Right renal cortex interstitium (tissue), 3 donors: ENCODE data around the gene ACCSL. TPM values are rescaled to one million over a fixed set of nuclear protein-coding genes. Genes with fewer than 3 reads are reported as not detected.

Experiments used
- DNase-seq, 3 donors: peaks; one replicate each; pipeline ENCODE4 v3.0.0-alpha.2; 2013; ENCODE audit warnings: low read depth in 3 of 3, low spot score in 2 of 3
- polyA plus RNA-seq, 3 donors: library from polyadenylated mRNA; unstranded; fragments of 120-200 nt; gene quantifications; one replicate each; pipeline ENCODE4 v1.2.1, GENCODE V29; 2013; ENCODE audit not compliant: insufficient read length in 3 of 3

ACCSL gene
- polyA plus RNA-seq, 3 donors = 0.08 TPM; not detected in 2

DNA sequence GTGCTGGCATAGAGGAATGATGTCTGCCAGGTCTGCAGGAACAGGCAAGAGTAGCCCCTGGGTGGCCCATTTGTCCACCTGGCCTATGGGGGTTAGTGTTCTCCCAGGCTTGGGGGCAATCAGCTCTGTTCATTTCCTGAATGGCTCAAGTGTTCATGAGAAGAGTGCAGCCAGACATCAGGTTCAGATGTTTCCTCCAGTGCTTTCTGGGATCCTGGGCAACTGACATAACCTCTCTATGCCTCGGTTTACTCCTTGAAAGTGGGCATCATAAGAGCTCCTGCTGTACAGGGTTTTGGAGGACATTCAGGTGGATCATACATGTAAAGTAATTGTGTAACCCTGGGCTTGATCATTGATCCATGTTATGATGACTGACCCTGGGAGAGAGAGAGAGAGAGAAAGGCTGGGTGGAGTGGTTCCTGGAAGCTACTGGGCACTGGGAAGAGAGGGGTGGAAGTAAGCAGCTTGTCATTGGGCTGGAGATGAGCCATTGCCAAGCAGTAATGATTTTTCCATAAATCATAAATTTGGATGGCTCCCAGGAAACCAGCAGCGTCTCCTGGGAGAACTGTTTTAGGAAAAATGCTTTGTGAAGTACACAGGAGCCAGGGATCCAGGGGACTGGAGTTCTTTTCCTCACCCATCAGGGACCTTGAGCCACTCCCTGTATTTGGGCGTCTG, 30.2 kb upstream of the ACCSL start:
- DNase-seq = no peak

DNA sequence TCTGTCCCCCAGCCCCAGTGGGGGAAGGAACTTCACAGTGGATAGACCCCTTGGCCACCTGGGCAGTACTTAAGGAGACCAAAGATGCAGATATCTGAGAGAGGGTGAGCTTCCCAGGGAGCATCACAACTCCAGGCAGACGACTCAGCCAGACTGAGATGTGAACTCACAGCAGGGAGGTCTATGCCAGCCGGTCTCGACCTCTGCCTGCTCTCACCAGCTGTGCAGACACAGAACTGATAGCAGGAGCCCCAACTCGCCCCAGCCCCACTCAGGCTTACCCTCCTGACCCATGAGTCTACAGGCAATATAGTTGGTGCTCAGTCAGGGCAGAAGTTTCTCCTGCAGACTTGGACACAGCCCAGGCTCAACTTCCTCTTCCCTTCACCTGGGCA, 29.7 kb upstream of the ACCSL start:
- DNase-seq = no peak

DNA sequence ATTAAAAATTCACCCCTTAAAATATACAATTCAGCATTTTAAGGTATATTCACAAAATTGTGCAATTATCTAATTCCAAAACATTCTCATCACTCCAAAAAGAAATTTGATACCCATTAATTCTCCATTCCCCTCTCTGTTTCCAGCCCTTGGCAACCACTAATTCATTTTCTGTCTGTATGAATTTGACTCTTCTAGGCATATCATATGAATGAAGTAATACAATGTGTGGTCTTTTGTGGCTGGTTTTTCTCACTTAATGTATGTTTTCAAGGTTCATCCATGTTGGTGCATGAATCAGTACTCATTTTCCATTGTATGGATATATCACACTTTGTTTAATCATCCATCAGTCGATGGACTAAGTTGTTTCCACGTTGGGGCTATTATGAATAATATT, 29.0 kb upstream of the ACCSL start:
- no peak for DNase-seq

DNA sequence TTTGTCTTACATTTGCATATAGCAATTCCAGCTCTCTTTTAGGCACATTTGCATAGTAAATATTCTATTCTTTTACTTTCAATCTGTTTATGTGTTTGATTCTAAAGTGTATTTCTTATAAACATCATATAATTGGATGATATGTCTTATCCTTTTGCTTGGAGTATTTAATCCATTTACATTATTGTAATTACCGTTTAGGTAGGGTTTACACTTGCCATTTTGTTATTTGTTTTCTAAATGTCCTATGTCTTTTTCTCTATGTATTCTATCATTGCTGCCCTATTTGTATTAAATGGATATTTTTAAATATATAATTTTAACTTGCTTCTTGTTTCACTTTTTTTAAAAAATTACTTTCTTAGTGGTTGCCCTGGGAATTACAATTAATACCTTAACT, 22.8 kb upstream of the ACCSL start:
- DNase-seq = no peak

GRCh38 chr11:44025727-44026126, 22.1 kb upstream of the ACCSL start:
- no peak for DNase-seq

DNA sequence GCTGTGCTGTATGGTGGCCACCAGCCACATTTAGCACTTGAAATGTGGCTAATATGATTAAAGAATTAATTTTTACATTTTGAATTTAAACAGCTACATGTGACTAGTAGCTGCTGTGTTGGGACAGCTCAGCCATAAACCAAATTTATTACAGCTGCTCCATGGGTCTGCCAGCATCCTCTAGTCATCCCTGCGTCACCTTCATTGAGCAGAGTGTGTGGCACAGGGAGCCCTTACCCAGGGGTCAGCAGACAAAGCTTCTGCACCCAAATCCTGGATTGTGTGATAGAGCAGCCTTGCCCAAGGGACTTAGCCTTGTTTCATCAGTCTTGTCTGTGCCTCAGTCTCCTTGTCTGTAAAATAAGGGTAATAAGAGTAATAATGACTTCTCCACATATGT, 19.4 kb upstream of the ACCSL start:
- DNase-seq = no peak

DNA sequence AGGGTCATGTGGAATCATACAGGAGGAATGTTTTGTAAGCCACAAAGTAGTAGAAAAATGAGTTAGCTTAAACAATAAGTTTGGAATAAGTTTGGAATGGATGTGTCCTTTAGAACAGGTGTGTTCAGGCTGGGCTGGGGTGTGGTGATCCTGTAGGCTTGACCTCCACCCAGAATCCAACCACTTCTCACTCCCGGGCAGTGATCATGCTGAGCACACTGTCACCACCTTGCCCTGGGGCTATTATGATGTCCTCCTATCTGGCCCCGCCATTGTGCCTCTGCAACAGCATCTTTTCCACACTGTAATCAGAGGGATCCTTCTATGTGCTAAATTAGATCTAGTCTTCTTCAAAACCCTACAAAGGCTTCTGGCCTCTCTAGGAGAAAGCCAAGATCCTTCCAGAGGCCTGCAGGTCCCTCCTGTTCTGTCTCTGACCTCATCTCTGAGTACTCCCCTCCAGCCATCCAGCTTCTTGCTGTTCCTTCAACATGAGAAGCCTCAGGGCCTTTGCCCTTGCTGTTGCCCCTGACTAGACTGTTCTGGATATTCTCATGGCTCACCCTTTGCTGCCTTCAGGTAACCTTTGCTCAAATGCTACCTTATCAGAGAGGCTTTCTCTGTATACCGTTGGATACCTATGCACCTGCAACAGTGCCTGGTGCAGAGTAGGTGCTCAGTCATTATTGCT, 18.8 kb upstream of the ACCSL start:
- no peak for DNase-seq

DNA sequence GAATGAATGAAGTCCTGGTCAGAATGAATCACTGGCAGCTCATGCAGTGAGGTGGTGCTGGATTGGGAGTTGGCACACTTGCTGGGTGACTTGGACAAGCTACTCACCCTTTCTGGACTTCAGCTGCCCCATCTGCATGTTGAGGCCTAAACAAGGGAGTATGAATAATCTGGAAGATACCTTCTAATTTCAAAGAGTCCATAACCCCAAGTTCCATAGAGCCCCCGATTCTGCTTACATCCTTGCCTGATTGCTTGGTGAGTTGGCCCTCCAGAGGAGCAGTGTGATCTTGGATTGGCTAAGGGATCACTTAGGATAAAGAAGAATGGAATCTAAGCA, 18.3 kb upstream of the ACCSL start:
- DNase-seq = no peak

GRCh38 chr11:44029977-44030911, 17.5 kb upstream of the ACCSL start:
- DNase-seq = no peak

GRCh38 chr11:44030996-44031395, 16.8 kb upstream of the ACCSL start:
- no peak for DNase-seq

GRCh38 chr11:44031549-44031948, 16.2 kb upstream of the ACCSL start:
- DNase-seq = no peak

- no peak for DNase-seq
These were observed 15.3 kb upstream of the ACCSL start for GRCh38 chr11:44032299-44033085.

DNA sequence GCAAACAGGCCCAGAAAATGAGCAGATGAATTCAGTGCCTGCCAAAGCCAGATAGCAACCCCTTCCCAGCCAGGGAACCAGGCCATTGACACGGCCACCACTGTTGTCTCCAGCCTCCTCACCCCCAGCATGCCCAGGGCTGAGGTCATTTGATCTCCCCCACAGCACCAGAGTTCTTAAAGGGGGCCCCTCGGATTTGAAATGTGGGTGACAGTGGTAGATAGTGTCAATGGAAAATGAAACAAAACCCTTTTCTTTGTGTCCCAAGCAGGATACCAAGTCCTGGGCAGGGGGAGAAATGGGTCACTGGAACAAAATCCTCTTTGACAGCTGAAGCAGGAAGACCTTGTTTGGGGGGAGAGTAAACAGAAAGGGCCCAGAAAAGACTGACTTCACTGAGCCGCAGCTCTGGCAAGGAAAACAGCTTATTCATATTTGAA, 14.3 kb upstream of the ACCSL start:
- DNase-seq = no peak

DNA sequence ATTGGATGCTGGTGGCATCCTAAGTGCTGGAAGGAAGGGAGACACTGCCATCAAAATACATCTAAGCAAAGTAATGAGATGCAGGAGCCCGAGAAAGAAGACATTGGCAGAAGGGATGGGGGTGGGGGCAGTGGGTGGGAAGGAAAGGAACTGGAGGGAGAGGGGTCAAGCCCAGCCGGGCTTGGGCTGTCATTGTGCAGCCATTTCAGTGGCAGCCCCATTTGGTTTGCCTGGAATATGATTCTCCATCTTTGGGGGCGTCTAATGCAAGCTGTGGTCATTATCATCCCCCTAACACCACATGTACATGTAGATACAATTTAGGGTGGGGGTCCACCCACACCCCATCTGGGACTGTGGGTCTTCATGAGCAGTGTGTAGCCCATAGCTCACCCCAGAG, 13.9 kb upstream of the ACCSL start:
- no peak for DNase-seq

GRCh38 chr11:44034639-44035038, 13.1 kb upstream of the ACCSL start:
- no peak for DNase-seq

DNA sequence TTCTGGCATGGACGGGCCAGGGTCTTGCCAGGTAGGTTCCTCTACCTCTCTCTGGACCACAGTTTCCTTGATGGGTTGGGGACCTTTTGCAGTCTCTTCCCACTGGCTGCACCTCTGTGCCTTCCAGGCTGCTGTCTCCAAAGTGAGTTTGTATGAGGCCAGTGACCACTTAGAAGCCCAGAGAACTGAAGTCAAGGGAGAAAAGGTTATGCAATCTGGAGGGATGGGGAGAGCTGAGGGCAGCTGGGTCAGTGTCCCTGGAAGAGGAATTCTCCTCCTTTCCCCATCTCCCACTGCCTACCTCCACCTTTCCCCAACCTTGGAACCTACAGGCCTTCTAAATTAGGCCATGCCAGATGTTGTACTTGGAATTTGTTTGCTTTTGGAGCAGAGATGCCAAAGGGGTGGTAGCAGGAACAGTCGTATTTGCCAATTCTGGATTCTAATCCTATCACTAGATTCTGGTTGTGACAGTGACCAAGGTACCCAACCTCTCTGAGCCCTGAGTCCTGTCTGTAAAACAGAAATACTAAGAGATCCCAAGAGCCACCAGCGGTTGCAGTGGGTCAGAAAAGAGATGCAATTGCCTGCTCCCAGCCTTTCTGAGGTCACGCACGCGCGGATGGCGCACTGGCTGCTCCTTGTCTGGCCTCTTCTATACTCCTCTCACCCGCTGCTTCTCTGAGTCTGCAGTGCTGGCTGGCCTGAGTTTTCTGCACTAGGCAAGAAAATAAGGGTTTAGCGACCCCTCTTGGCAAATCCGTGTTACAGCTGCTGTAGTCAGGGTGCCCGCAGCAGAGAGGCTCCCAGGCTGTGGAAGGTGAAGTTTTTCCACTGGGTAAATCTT, 10.7 kb upstream of the ACCSL start:
- peak; percentile 52 to 63 (median 57) for DNase-seq

GRCh38 chr11:44037658-44037998, 10.2 kb upstream of the ACCSL start:
- no peak for DNase-seq

- DNase-seq = no peak
These were observed 4.6 kb upstream of the ACCSL start for GRCh38 chr11:44043157-44043556.

GRCh38 chr11:44046182-44046581, 1.6 kb upstream of the ACCSL start:
- DNase-seq = no peak

- no peak for DNase-seq
These were observed 483 bp upstream of the ACCSL start for GRCh38 chr11:44047298-44047697.
